SK-N-SH treated with all-trans-retinoic acid at 6 μM for 48 hours (cell line): Measurements from ENCODE around the gene PGF.
A peak's percentile ranks its signal among the peaks of the same experiment; 100 is the strongest.

Experiments
- ATAC-seq: fragments of 200-7000 bp; cut with Tn5 transposase; 3 replicates; pipeline ENCODE4 v1.9.1; 2020; ENCODE audit warnings: mild to moderate bottlenecking, moderate library complexity
- ARNTL ChIP-seq: fragments of 450-650 bp; formaldehyde crosslinking; IDR thresholded peaks from 2 replicates; pipeline ENCODE4 v1.5.0; 2020; ENCODE audit warnings: low read depth, mild to moderate bottlenecking, moderate library complexity, borderline replicate concordance
- BACH2 ChIP-seq: fragments of 250-450 bp; sonication (Bioruptor Pico); IDR thresholded peaks from 2 replicates; pipeline ENCODE4 v1.9.0; 2021; ENCODE audit warnings: mild to moderate bottlenecking, borderline replicate concordance
- CSDC2 ChIP-seq: fragments of 250-450 bp; sonication (Bioruptor Pico); IDR thresholded peaks from 2 replicates; pipeline ENCODE4 v1.5.0; 2020; ENCODE audit warnings: mild to moderate bottlenecking, moderate library complexity
- ESRRG ChIP-seq: fragments of 250-450 bp; sonication (Bioruptor Pico); IDR thresholded peaks from 2 replicates; pipeline ENCODE4 v1.6.1; 2021; ENCODE audit warnings: mild to moderate bottlenecking
- ISL1 ChIP-seq: fragments of 250-450 bp; sonication (Bioruptor Pico); IDR thresholded peaks from 2 replicates; pipeline ENCODE4 v2.1.2; 2022; ENCODE audit warnings: mild to moderate bottlenecking, moderate library complexity
- PATZ1 ChIP-seq: fragments of 250-450 bp; sonication (Bioruptor Pico); IDR thresholded peaks from 2 replicates; pipeline ENCODE4 v1.8.0; 2020; ENCODE audit warnings: mild to moderate bottlenecking, moderate library complexity, borderline replicate concordance
- POU6F1 ChIP-seq: fragments of 250-450 bp; sonication (Bioruptor Pico); IDR thresholded peaks from 2 replicates; pipeline ENCODE4 v1.8.0; 2021; ENCODE audit warnings: low read depth, mild to moderate bottlenecking, moderate library complexity, borderline replicate concordance
- PPARA ChIP-seq: fragments of 250-450 bp; sonication (Bioruptor Pico); IDR thresholded peaks from 2 replicates; pipeline ENCODE4 v1.5.0; 2020; ENCODE audit warnings: mild to moderate bottlenecking, borderline replicate concordance
- RARB ChIP-seq: fragments of 250-450 bp; sonication (Bioruptor Pico); IDR thresholded peaks from 2 replicates; pipeline ENCODE4 v1.8.0; 2021; ENCODE audit warnings: mild to moderate bottlenecking, moderate library complexity
- SNAI2 ChIP-seq: fragments of 250-450 bp; sonication (Bioruptor Pico); IDR thresholded peaks from 2 replicates; pipeline ENCODE4 v1.5.0; 2020; ENCODE audit warnings: mild to moderate bottlenecking, moderate library complexity
- TCF4 ChIP-seq: fragments of 250-450 bp; sonication (Bioruptor Pico); IDR thresholded peaks from 2 replicates; pipeline ENCODE4 v1.8.0; 2021; ENCODE audit warnings: mild to moderate bottlenecking, moderate library complexity, borderline replicate concordance
- TOX ChIP-seq: fragments of 250-450 bp; sonication (Bioruptor Pico); IDR thresholded peaks from 2 replicates; pipeline ENCODE4 v1.8.0; 2021; ENCODE audit warnings: mild to moderate bottlenecking, moderate library complexity, borderline replicate concordance
- TSHZ2 ChIP-seq: fragments of 250-450 bp; sonication (Bioruptor Pico); IDR thresholded peaks from 2 replicates; pipeline ENCODE4 v1.5.0; 2020; ENCODE audit warnings: mild to moderate bottlenecking, moderate library complexity
- ZC3H10 ChIP-seq: fragments of 250-450 bp; sonication (Bioruptor Pico); IDR thresholded peaks from 2 replicates; pipeline ENCODE4 v1.5.1; 2021; ENCODE audit warnings: mild to moderate bottlenecking, moderate library complexity
- ZFP3 ChIP-seq: fragments of 250-450 bp; sonication (Bioruptor Pico); IDR thresholded peaks from 2 replicates; pipeline ENCODE4 v1.5.0; 2020; ENCODE audit warnings: mild to moderate bottlenecking, moderate library complexity
- ZFP30 ChIP-seq: fragments of 450-650 bp; formaldehyde crosslinking; IDR thresholded peaks from 2 replicates; pipeline ENCODE4 v1.5.0; 2022; ENCODE audit warnings: mild to moderate bottlenecking, moderate library complexity
- ZNF565 ChIP-seq: fragments of 450-650 bp; formaldehyde crosslinking; conservative IDR thresholded peaks from 2 replicates; pipeline ENCODE4 v1.5.0; 2020; ENCODE audit warnings: low read depth, mild to moderate bottlenecking, moderate library complexity
- ZNF70 ChIP-seq: fragments of 450-650 bp; formaldehyde crosslinking; IDR thresholded peaks from 2 replicates; pipeline ENCODE4 v1.5.0; 2020; ENCODE audit warnings: mild to moderate bottlenecking, moderate library complexity
- ZNF8 ChIP-seq: fragments of 450-650 bp; formaldehyde crosslinking; IDR thresholded peaks from 2 replicates; pipeline ENCODE4 v1.5.0; 2020; ENCODE audit warnings: mild to moderate bottlenecking, moderate library complexity
- TF ChIP-seq, protein P1 (sequence below): fragments of 250-450 bp; sonication (Bioruptor Pico); IDR thresholded peaks from 2 replicates; pipeline ENCODE4 v1.5.1; 2021; ENCODE audit warnings: mild to moderate bottlenecking, moderate library complexity
- TF ChIP-seq, protein P2 (sequence below): fragments of 250-450 bp; sonication (Bioruptor Pico); IDR thresholded peaks from 2 replicates; pipeline ENCODE4 v1.5.1; 2020; ENCODE audit warnings: low read depth, mild to moderate bottlenecking, moderate library complexity

The PGF gene

DNA sequence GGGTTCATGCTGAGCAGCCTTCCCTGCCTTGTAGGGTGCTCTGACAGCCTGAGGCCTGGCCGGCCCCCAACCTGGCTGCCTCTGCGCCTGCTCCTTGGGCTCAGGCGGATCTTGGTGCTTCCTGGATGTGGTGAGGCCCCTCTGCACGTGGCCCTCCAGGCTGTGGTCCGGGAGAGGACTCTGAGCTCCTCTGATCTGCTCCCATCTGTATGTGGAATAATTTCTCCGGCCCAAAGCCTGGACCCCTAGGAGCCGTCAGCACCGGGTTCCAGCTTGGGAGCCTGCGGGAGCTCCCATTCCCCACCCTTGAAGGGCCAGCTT lies 26.0 kb upstream of the PGF start (continued):
- TF ChIP-seq POU6F1 (CRISPR knock-in tag): no peak
- TF ChIP-seq BACH2: no peak
- no peak for TF ChIP-seq ZNF8 (CRISPR knock-in tag)

DNA sequence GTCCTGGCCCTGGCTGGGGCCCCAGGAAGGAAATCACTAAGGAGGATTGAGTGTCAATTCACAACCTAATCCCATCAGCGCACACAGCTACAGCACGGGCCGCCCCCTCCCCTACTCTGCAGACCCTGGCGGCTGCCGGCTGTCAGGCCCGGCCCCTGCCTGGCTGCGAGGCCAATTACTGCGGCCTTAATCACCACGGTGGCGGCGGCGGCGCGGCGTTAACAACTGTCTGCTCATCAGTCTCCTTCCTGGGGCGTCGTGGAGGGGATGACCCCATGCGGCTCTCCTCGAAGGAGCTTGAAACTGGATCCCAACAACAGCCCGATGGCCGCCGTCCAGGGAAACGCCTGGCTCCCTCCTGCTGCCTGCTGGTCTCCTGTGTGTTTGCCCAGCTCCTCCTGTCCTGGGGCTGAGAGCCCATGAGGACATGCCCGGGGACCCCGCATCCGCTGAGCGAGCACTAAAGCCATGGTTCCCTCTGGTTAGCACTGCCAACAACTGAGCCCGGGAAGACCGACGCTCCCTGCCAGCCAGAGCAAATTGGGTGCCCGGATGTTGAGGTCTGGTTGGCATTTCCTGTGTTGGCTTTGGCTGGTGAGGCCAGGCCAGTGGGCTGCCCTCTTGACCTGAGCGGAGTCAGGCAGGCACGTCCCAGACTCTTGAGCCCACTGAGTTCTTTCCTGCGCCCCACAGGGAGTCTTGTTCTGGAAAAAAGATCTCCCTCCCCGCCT lies 25.5 kb upstream of the PGF start:
- TF ChIP-seq ZFP3 (CRISPR knock-in tag) (no peak), ZNF565 (no peak), TOX (CRISPR knock-in tag) (no peak), PATZ1 (CRISPR knock-in tag) (no peak), ISL1 (CRISPR knock-in tag) (no peak), TSHZ2 (CRISPR knock-in tag) (no peak), ZNF70 (CRISPR knock-in tag) (no peak), PPARA (CRISPR knock-in tag) (no peak), ESRRG (CRISPR knock-in tag) (no peak), RARB (no peak)
- TF ChIP-seq, protein P1, sequence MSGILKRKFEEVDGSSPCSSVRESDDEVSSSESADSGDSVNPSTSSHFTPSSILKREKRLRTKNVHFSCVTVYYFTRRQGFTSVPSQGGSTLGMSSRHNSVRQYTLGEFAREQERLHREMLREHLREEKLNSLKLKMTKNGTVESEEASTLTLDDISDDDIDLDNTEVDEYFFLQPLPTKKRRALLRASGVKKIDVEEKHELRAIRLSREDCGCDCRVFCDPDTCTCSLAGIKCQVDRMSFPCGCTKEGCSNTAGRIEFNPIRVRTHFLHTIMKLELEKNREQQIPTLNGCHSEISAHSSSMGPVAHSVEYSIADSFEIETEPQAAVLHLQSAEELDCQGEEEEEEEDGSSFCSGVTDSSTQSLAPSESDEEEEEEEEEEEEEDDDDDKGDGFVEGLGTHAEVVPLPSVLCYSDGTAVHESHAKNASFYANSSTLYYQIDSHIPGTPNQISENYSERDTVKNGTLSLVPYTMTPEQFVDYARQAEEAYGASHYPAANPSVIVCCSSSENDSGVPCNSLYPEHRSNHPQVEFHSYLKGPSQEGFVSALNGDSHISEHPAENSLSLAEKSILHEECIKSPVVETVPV: no peak
- TF ChIP-seq, protein P2, sequence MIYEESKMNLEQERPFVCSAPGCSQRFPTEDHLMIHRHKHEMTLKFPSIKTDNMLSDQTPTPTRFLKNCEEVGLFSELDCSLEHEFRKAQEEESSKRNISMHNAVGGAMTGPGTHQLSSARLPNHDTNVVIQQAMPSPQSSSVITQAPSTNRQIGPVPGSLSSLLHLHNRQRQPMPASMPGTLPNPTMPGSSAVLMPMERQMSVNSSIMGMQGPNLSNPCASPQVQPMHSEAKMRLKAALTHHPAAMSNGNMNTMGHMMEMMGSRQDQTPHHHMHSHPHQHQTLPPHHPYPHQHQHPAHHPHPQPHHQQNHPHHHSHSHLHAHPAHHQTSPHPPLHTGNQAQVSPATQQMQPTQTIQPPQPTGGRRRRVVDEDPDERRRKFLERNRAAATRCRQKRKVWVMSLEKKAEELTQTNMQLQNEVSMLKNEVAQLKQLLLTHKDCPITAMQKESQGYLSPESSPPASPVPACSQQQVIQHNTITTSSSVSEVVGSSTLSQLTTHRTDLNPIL (CRISPR knock-in tag): no peak
- ATAC-seq: peak; percentile 13; the same call in 2 of the 3 replicates

- TF ChIP-seq POU6F1 (CRISPR knock-in tag) (no peak), PATZ1 (CRISPR knock-in tag) (no peak), ESRRG (CRISPR knock-in tag) (no peak), ZC3H10 (CRISPR knock-in tag) (no peak), PPARA (CRISPR knock-in tag) (no peak), TSHZ2 (CRISPR knock-in tag) (no peak), ZFP3 (CRISPR knock-in tag) (no peak), TOX (CRISPR knock-in tag) (no peak), ZNF70 (CRISPR knock-in tag) (no peak), ISL1 (CRISPR knock-in tag) (no peak), RARB (no peak), CSDC2 (CRISPR knock-in tag) (no peak), ZFP30 (no peak), ZNF8 (CRISPR knock-in tag) (no peak), TCF4 (CRISPR knock-in tag) (no peak), ARNTL (CRISPR knock-in tag) (no peak), SNAI2 (CRISPR knock-in tag) (no peak), BACH2 (no peak)
- ATAC-seq: no peak
Measured at GRCh38 chr14:74980398-74980730, 25.0 kb upstream of the PGF start.
